Hepatic stellate cell (primary cell): Measurements from ENCODE around the gene ERI3.

Source experiments
- DNase-seq: peaks from one replicate; pipeline ENCODE4 v3.0.0; 2011; ENCODE audit warnings: low spot score

Gene ERI3

DNA sequence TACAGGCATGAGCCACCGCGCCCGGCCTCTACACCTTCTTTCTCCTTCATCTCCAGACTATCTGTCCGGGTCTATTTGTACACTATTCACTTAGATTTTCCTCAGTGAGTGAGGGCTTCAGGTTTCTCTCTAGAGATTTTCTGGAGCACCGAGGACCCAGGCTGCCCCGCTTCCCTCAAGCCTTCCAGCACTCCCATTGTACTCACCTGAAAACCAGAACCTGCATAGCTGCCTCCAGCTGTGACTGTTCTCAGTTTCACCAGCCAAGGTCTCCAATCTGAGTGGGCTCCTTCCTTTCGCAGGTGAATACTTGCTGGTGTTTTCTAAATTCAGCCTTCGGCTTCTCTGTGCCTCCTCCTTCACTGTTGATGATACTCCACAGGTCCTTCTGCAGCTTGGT lies 154.7 kb downstream of the ERI3 start:
- no peak for DNase-seq

DNA sequence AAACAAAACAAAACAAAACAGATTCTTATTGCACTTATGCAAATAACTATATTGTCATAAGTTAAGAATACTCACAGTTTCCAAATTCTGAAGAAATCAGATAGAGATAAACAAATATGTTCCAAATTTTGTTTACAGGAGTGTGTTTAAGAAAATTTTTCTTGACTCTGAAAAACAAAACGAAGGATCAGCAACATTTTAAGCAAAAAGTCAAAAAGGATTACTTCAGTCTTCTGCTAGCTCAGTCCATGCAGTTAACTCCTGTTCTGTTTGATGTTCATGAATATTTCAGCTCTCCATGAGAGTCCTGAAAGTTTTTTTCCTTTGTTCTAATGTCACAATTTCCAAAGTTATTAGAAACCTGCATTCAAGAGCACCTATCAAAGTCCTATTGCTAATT lies 180.4 kb downstream of the ERI3 start:
- DNase-seq: no peak
